ENCODE results near the gene SLC39A1.

SLC39A1 gene

DNA sequence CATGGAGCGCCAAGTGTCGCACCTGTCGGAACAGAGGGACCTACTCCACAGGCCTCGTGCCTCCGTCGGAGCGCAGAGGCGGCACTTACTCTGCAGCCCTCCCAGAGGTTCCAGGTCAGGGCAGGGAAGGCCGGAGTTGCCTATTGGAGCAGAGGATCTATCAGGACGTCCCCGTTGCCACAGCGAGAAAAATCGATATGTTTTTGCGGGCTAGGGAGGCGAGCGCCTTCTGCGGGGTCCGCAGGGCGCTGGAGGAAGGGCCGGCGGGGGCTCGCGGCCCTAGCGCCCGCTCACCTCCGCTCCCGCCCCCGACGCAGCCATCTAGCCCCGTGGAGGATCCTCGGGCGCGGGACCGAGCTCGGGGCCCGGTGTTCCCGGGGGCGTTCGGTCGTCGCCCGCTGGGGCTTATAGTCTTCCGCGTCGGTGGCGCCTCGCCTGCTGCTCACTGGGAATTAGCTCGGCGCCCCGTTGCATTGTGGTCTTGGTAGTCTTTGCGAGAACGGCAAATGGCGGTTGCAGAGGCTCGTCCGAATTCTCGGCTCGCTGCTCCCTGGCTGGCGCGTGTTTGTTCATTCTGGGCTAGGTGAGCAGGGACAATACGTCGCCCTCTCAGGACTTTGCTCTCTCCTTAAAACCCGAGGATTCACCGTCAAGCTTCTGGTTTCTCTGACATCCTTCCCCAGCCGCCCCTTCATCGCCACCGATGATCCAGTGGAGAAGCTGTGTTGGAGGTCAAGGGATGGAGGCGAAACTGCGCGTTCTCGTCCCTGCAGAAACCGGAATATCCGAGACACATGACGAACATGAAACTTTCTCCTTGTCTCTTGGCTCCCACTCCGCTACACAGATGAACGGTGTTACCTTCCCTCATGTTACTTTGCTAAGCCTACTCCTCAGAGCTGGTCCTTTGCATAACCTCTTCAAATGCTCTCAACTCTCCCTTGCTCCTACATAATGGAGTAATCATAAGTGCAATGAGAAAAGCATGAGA is 14.2 kb upstream of the SLC39A1 start, which contains the start of gene JTB:
TSS of gene JTB (minus strand) at position 425 of the 991 bp plus-strand sequence. CDS start at position 3, 422 bp downstream.
- no peak for DNase-seq (ENCODE audit: low spot score)

DNA sequence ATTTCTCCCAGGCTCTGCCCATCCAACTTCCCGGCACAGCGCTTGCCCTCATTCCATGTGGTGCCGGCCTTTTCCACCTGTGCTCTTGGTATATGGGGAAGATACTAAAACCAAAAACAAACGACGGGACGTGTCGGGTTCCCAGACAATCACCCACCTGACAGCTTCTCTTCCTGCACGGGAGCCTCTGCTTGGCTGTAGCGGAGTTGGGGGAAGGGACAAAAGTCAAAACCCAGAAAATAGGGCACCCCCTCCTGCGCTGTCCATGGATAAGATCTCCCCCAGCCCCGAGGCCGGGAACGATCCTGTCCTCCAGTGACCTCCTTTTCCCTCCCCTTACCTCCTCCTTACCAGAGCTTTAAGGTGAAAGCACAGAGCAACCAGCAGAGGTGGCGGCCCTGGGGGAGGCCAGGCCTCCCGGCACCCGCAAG is 13.5 kb upstream of the SLC39A1 start:
- DNase-seq (ENCODE audit: low spot score), result no peak

DNA sequence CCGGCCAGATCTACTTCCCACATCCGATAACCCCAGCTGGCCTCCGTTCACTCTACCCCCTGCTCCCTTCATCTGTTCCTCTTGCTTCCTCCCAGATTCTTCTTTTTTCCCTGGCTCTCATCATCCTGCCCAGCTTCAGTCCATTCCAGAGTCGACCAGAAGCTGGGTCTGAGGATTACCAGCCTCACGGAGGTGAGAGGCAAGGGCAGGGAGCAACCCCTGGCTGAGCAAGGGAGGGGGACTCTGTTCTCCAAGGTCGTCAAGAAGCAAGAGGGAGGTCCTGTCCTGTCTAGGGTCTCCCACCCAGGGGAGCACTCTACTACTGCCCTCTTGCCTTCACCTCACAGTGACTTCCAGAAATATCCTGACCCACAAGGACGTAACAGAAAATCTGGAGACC is 10.2 kb upstream of the SLC39A1 start:
- no peak for DNase-seq (ENCODE audit: low spot score)

GRCh38 chr1:153973071-153973470 is 9.7 kb upstream of the SLC39A1 start:
- DNase-seq (ENCODE audit: low spot score), result no peak

- DNase-seq (ENCODE audit: low spot score), result no peak
Measured at GRCh38 chr1:153970346-153970745, 7.0 kb upstream of the SLC39A1 start.

DNA sequence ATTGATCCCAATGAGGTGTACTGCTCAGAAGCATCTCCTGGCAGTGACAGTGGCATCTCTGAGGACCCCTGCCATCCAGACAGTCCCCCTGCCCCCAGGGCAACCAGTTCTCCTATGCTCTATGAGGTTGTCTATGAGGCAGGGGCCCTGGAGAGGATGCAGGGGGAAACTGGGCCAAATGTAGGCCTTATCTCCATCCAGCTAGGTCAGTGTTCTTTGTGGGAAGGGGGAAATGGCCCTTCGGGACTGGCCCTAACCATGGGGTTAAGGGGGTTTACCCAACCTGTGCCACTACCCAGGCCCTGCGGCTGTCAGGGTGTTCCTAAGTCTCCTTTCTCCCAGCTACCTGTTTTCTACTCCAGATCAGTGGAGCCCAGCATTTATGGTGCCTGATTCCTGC is 5.6 kb upstream of the SLC39A1 start:
- DNase-seq (ENCODE audit: low spot score), result no peak

GRCh38 chr1:153968408-153968807 is 5.1 kb upstream of the SLC39A1 start:
- no peak for DNase-seq (ENCODE audit: low spot score)

GRCh38 chr1:153968000-153968363 is 4.6 kb upstream of the SLC39A1 start:
- no peak for DNase-seq (ENCODE audit: low spot score)

DNA sequence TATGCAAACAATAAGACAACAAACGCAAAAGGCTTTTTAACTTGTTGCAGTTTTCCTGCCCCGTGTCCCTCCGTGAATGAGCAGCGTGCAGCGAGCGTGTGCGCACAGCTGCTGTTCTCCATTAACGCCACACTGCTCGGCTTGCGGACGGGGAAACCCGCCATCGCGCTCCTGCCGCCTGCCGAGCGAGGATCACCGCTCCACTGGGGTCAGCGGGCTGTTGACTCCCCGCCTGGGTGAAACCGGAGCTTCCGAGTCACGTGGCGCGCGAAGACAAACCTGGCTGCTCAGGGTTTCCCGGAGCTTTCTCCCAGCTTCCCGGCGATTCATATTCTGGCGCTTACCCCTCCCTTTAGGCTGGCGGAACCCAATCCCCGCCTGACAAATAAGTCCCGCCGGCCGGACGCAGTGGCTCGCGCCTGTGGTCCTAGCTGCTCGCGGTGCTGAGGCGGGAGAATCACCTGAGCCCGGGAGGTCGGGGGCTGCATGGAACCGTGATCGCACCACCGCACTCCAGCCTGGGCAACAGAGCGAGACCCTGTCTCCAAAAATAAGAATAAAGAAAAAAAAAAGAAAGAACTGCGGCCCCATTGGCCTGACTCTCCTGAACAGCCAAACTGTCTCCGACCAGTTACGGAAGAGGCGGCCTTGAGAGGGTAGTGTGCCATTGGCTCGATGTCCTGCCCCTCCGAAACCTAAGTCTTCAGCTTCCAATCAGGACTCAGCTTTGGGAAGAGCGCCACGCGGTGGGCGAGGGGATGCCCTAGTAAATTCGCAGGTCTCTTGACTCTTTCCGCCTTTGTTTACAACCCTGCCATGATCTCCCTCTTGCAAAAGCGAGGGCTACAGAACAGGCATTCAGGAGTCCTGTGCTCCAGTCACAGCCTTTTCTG is 4.0 kb upstream of the SLC39A1 start, which contains the start of gene CREB3L4:
TSS of gene CREB3L4 (plus strand) at position 796 of the 893 bp plus-strand sequence. CDS start 624 bp downstream, outside the sequence.
- DNase-seq (ENCODE audit: low spot score), result peak; percentile 97

- peak; percentile 50 for DNase-seq (ENCODE audit: low spot score)
Measured at GRCh38 chr1:153963850-153964331, 554 bp upstream of the SLC39A1 start.

- DNase-seq (ENCODE audit: low spot score), result peak; percentile 40
Measured at GRCh38 chr1:153962088-153963029, 978 bp downstream of the SLC39A1 start.

GRCh38 chr1:153961421-153961820 is 1.9 kb downstream of the SLC39A1 start:
- no peak for DNase-seq (ENCODE audit: low spot score)

DNA sequence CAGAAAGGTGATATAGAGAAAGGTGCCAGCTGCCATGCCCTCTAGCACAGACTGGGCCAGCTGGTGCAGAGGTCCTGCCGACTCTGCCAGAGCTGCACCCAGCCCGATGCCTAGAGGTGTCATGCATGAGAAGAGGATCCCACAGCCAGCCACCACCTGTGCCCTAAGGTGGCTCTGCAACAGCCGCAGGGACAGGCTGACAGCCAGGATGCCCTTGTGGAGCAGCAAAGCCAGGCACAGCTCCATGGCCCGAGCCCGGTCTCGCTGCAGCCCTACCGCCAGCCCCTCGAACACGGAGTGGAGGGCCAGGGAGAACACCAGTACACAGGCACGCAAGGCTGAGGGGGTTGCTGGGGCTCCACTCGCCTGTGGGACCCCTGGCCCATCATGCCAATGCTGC is 3.1 kb downstream of the SLC39A1 start:
- DNase-seq (ENCODE audit: low spot score), result no peak

GRCh38 chr1:153959454-153959853 is 3.9 kb downstream of the SLC39A1 start:
- no peak for DNase-seq (ENCODE audit: low spot score)

DNA sequence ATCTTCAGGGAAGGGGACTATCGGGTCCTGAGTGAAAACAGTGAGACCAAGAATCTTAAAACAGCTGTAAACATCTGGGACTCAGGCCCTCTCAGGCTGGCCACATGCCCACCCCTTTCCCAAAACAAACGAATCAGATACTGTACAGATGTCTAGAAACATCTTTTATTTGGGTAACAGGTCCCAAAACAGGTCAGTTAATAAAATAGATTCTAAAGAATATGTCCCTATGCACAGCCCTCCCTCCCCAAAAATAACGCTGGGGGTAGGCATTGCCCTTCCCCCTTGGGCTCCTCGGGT is 4.4 kb downstream of the SLC39A1 start:
- no peak for DNase-seq (ENCODE audit: low spot score)

- peak; percentile 95 for DNase-seq (ENCODE audit: low spot score)
Measured at GRCh38 chr1:153958111-153958960, 5.0 kb downstream of the SLC39A1 start, which contains the start of gene CRTC2. TSS of gene CRTC2 (minus strand) at chr1:153958612. CDS start at chr1:153958497, 115 bp downstream.

DNA sequence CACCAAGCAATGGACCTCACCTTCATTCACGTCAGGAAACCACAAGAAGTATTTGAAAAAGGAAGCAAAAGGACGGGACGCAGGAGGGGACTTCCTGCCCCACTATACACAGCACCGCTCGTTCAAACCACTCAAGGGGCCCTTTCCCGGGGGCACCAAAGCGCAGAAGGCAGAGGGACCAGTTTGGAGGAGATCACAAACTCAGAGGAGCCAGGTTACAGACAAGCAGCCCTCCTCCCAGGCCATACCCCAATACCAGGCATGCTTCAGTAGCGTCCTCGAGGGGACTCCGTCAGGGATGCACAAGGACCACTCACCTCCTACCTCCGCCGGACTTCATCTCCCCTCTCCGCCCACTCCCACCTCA is 5.6 kb downstream of the SLC39A1 start:
- no peak for DNase-seq (ENCODE audit: low spot score)

DNA sequence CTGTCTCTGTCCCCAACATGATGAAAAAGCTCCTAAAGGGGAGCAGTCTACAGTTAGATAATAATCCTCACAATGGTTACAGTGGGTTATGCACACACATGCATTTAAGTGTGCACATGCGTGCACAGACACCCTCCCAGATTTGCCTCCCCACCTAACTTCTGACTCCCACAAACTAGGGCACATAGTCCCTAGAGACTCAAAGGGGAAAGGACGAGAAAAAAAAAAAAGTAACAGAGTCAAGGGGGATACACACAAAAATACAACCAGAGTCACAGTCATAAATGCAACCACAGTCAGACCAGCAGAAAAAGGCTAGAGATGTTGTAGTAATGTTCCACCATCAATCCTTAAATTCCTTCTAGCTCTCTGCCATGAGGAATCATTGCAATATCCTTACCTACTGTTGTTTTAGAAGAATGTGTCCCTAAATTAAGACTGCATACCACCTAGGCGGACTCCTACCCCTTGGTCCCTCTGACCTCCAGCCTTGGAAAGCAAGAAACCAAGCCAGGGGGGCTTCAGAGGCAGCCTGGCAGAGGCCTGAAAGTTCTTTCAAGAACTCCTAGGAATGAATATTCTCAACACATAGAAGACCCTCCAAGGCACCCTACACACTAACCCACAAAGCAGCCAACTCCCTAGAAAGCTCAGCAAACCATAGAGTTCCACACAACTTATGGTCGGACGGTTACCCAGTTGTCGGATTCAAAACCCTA is 6.2 kb downstream of the SLC39A1 start:
- no peak for DNase-seq (ENCODE audit: low spot score)

- DNase-seq (ENCODE audit: low spot score), result no peak
Measured at GRCh38 chr1:153954826-153955225, 8.5 kb downstream of the SLC39A1 start.

All from kidney capillary endothelial cell (primary cell).